HepG2 (cell line): ENCODE data around the gene DDX39B.

Experiments
- CEBPB ChIP-seq: IDR thresholded peaks from 2 replicates; pipeline ENCODE4 v1.6.1; 2011; ENCODE audit warnings: low read depth, low read length, improper control_type of control experiment, borderline replicate concordance
- EEA1 ChIP-seq: sonication (generic); formaldehyde crosslinking; IDR thresholded peaks from 2 replicates; pipeline ENCODE4 v1.5.1; 2020; ENCODE audit warnings: mild to moderate bottlenecking, missing genetic modification reagents, borderline replicate concordance
- GLI4 ChIP-seq: sonication (generic); formaldehyde crosslinking; IDR thresholded peaks from 2 replicates; pipeline ENCODE4 v1.5.1; 2020; ENCODE audit warnings: missing genetic modification reagents, mild to moderate bottlenecking, moderate library complexity, borderline replicate concordance
- KLF9 ChIP-seq: IDR thresholded peaks from 2 replicates; pipeline ENCODE4 v1.6.1; 2016; ENCODE audit warnings: low read depth
- MAFK ChIP-seq, 2 experiments: IDR thresholded peaks in 1 of 2; conservative IDR thresholded peaks in 1 of 2; 2 replicates each; pipeline ENCODE4 v1.6.1; 2011; ENCODE audit warnings: improper control_type of control experiment in 2 of 2, low read length in 2 of 2
- MAZ ChIP-seq, 2 experiments: sonication (generic) in 1 of 2; formaldehyde crosslinking in 1 of 2; IDR thresholded peaks; 2 replicates each; pipeline versions ENCODE4 v1.5.0 to v1.6.1; 2012 to 2020; ENCODE audit warnings: low read depth in 2 of 2, mild to moderate bottlenecking in 2 of 2, borderline replicate concordance in 1 of 2, improper control_type of control experiment in 1 of 2, low read length in 1 of 2, missing genetic modification reagents in 1 of 2, moderate library complexity in 1 of 2
- POLR2AphosphoS2 ChIP-seq: IDR thresholded peaks from 2 replicates; pipeline ENCODE4 v1.6.1; 2011; ENCODE audit warnings: low read depth, low read length, improper control_type of control experiment
- SMARCC2 ChIP-seq: fragments of 450-650 bp; IDR thresholded peaks from 2 replicates; pipeline ENCODE4 v1.6.1; 2017; ENCODE audit warnings: antibody characterized with exemption, mild to moderate bottlenecking
- ZMYM3 ChIP-seq: sonication (generic); formaldehyde crosslinking; IDR thresholded peaks from 2 replicates; pipeline ENCODE4 v1.5.1; 2020; ENCODE audit warnings: mild to moderate bottlenecking, missing genetic modification reagents
- ZNF232 ChIP-seq: sonication (generic); formaldehyde crosslinking; IDR thresholded peaks from 2 replicates; pipeline ENCODE4 v1.4.0; 2020; ENCODE audit warnings: missing genetic modification reagents, borderline replicate concordance
- ZNF274 ChIP-seq: sonication (generic); formaldehyde crosslinking; IDR thresholded peaks from 2 replicates; pipeline ENCODE4 v1.5.1; 2020; ENCODE audit warnings: mild to moderate bottlenecking, missing genetic modification reagents
- ZNF777 ChIP-seq: sonication (generic); formaldehyde crosslinking; IDR thresholded peaks from 2 replicates; pipeline ENCODE4 v1.4.0; 2020; ENCODE audit warnings: missing genetic modification reagents
- TF ChIP-seq, protein P1 (sequence below), 2 experiments: IDR thresholded peaks; 2 replicates each; pipeline ENCODE4 v1.6.1; 2011 to 2012; ENCODE audit warnings: low read length in 2 of 2, borderline replicate concordance in 1 of 2, low read depth in 1 of 2, mild to moderate bottlenecking in 1 of 2, moderate library complexity in 1 of 2
- TF ChIP-seq, protein P2 (sequence below): sonication (generic); formaldehyde crosslinking; IDR thresholded peaks from 2 replicates; pipeline ENCODE4 v1.5.0; 2020; ENCODE audit warnings: mild to moderate bottlenecking, missing genetic modification reagents, moderate library complexity

DNA sequence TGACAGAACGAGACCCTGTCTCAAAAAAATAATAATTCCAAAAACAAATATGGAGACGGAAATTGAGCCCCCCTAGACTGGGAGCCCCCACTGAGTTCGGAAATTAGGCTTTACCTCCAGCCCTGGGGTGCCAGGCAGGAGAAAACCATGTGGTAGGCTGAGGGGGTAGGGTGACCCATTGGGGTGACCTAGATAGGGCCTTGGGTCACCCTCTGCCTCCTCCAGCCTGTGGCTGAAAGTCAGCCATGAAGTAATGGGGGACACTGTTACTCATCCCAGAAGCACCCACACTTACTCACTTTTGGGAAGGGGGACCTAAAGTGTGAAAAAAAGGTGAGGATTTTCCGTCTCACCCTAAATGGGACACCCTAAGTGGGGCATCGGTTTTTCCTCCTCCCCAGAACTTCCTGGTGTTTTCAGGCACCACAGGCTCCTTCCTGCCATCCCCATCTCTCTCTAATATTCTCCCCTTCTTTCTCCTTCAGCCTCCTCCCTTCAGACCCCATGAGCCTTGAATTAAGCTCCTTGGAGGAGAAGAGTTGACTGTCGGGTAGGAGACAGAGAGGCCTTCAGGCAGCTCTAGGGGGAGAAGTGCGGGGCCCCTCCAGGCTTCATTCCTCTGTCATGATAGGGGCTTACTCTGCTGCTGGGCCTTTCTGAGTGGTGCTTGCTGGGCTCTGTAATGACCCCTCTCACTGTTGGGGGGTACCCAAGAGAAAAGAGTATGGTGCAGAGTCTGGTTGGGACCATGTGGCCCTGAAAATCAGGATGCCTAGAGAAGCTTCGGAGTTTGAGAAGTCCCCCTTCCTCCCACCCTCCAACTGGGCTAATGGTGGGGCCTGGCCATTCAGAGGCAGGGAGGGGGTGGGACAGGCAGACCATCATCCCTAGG, 38.0 kb upstream of the DDX39B start:
- TF ChIP-seq ZNF777 (CRISPR knock-in tag) (no peak), ZNF274 (CRISPR knock-in tag) (no peak), MAZ (IDR thresholded peaks at IDR 0.05; ENCODE audit: borderline replicate concordance, low read depth, low read length) (no peak), MAZ (CRISPR knock-in tag; IDR thresholded peaks at IDR 0.05; ENCODE audit: low read depth) (no peak), ZNF232 (CRISPR knock-in tag) (no peak), GLI4 (no peak), SMARCC2 (no peak), MAFK (conservative IDR thresholded peaks at IDR 0.05 in 1 of 2, IDR thresholded peaks at IDR 0.05 in 1 of 2; ENCODE audit: low read length in 2 of 2) (no peak), KLF9 (no peak), CEBPB (no peak), ZMYM3 (CRISPR knock-in tag) (no peak), EEA1 (CRISPR knock-in tag) (no peak), POLR2AphosphoS2 (no peak)
- TF ChIP-seq, protein P1, sequence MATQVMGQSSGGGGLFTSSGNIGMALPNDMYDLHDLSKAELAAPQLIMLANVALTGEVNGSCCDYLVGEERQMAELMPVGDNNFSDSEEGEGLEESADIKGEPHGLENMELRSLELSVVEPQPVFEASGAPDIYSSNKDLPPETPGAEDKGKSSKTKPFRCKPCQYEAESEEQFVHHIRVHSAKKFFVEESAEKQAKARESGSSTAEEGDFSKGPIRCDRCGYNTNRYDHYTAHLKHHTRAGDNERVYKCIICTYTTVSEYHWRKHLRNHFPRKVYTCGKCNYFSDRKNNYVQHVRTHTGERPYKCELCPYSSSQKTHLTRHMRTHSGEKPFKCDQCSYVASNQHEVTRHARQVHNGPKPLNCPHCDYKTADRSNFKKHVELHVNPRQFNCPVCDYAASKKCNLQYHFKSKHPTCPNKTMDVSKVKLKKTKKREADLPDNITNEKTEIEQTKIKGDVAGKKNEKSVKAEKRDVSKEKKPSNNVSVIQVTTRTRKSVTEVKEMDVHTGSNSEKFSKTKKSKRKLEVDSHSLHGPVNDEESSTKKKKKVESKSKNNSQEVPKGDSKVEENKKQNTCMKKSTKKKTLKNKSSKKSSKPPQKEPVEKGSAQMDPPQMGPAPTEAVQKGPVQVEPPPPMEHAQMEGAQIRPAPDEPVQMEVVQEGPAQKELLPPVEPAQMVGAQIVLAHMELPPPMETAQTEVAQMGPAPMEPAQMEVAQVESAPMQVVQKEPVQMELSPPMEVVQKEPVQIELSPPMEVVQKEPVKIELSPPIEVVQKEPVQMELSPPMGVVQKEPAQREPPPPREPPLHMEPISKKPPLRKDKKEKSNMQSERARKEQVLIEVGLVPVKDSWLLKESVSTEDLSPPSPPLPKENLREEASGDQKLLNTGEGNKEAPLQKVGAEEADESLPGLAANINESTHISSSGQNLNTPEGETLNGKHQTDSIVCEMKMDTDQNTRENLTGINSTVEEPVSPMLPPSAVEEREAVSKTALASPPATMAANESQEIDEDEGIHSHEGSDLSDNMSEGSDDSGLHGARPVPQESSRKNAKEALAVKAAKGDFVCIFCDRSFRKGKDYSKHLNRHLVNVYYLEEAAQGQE (IDR thresholded peaks at IDR 0.05; ENCODE audit: borderline replicate concordance in 1 of 2, low read depth in 1 of 2, low read length in 2 of 2): no peak
- TF ChIP-seq, protein P2, sequence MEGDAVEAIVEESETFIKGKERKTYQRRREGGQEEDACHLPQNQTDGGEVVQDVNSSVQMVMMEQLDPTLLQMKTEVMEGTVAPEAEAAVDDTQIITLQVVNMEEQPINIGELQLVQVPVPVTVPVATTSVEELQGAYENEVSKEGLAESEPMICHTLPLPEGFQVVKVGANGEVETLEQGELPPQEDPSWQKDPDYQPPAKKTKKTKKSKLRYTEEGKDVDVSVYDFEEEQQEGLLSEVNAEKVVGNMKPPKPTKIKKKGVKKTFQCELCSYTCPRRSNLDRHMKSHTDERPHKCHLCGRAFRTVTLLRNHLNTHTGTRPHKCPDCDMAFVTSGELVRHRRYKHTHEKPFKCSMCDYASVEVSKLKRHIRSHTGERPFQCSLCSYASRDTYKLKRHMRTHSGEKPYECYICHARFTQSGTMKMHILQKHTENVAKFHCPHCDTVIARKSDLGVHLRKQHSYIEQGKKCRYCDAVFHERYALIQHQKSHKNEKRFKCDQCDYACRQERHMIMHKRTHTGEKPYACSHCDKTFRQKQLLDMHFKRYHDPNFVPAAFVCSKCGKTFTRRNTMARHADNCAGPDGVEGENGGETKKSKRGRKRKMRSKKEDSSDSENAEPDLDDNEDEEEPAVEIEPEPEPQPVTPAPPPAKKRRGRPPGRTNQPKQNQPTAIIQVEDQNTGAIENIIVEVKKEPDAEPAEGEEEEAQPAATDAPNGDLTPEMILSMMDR (CRISPR knock-in tag): no peak
